ENCODE measurements around the gene LMF1. TPM values are rescaled to one million over a fixed set of nuclear protein-coding genes. Genes with fewer than 3 reads are reported as not detected.

Gene LMF1
- total RNA-seq, 1 donor from 2014 or later = 26.0 TPM

DNA sequence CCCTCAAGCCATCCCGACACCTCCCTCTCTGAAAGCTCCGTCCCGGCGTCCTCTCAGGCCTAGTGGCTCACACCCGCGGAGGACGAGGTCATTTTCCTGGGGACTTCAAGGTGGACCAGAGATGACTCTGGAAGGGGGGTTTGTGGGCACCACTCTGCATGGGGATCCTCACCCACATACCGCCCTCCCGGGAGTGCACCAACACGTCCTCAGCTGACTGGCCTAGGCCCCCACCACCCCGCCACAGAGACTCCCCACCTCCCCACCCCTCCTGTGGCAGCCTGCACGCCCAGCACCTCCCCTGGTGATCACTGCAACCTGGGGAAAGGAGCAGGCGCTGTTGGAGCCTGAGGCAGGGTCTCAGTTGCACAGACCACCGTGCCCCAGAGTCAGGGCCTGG, 8.4 kb upstream of the LMF1 start:
- intact Hi-C loops (cut with DNase I) = no loop called here
- DNase-seq (ENCODE audit: extremely low spot score in 2 of 2) = no peak
- no peaks in the 10 kb centered on the region for H3K36me3 ChIP-seq

DNA sequence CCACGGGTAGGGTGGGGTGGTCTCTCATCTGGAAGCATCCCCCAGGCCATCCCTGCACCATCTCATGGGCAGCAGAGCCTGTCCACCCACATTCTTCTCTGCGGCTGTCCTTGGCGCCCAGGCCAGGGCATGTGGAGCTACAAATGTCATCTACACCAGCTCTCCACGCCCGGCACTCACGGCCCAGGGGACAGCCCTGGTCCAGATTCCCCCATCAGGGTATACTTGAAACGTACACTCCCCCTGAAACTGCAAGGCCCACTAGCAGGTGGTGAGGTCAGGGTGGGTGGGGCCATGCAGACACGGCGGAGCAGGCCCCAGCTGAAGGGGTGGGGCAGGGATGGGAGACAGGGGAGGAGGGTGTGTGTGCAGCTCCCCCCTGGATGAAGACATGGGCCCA, 7.6 kb upstream of the LMF1 start:
- TF ChIP-seq, protein P1, sequence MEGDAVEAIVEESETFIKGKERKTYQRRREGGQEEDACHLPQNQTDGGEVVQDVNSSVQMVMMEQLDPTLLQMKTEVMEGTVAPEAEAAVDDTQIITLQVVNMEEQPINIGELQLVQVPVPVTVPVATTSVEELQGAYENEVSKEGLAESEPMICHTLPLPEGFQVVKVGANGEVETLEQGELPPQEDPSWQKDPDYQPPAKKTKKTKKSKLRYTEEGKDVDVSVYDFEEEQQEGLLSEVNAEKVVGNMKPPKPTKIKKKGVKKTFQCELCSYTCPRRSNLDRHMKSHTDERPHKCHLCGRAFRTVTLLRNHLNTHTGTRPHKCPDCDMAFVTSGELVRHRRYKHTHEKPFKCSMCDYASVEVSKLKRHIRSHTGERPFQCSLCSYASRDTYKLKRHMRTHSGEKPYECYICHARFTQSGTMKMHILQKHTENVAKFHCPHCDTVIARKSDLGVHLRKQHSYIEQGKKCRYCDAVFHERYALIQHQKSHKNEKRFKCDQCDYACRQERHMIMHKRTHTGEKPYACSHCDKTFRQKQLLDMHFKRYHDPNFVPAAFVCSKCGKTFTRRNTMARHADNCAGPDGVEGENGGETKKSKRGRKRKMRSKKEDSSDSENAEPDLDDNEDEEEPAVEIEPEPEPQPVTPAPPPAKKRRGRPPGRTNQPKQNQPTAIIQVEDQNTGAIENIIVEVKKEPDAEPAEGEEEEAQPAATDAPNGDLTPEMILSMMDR (IDR thresholded peaks at IDR 0.05) = no peak
- TF ChIP-seq POLR2AphosphoS5 (IDR thresholded peaks at IDR 0.05; ENCODE audit: insufficient read depth in 1 of 2, low read depth in 1 of 2) (no peak), POLR2A (IDR thresholded peaks at IDR 0.05) (no peak)
- H3K27me3 ChIP-seq = no peaks in the 10 kb centered on the region
- intact Hi-C loops (cut with DNase I) = no loop called here

More for the DNA sequence above, 8.4 kb upstream of the LMF1 start:
- Histone ChIP-seq H3K27me3 (no peaks in the 10 kb centered on the region), H3K4me1 (peaks cover 21% of the 10 kb centered on the region), H3K4me3 (no peak overlapping the region), H3K27ac (no peak overlapping the region), H3K9me3 (no peaks in the 10 kb centered on the region)
- TF ChIP-seq, protein P1 (IDR thresholded peaks at IDR 0.05) = no peak
- TF ChIP-seq POLR2AphosphoS5 (IDR thresholded peaks at IDR 0.05; ENCODE audit: insufficient read depth in 1 of 2, low read depth in 1 of 2) = no peak
- TF ChIP-seq POLR2A (IDR thresholded peaks at IDR 0.05) = no peak

DNA sequence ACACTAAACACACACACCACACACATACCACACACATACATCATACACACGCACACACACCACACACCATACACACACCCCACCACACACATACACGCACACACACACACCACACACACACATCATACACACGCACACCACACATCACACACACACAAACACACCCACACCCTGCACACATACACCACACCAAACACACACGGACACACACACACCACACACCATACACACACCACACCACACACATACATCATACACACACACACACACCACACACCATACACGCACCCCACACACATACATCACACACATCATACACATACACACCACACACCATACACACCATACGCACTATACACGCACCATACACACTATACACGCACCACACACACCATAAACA, 7.1 kb upstream of the LMF1 start:
- DNase-seq (ENCODE audit: extremely low spot score in 2 of 2) = no peak
- Histone ChIP-seq H3K9me3 (no peaks in the 10 kb centered on the region), H3K27me3 (no peaks in the 10 kb centered on the region), H3K36me3 (no peaks in the 10 kb centered on the region), H3K4me1 (peaks cover 21% of the 10 kb centered on the region), H3K4me3 (no peak overlapping the region), H3K27ac (no peak overlapping the region)
- intact Hi-C loops (cut with DNase I) = no loop called here
- TF ChIP-seq POLR2AphosphoS5 (IDR thresholded peaks at IDR 0.05; ENCODE audit: insufficient read depth in 1 of 2, low read depth in 1 of 2) (no peak), POLR2A (IDR thresholded peaks at IDR 0.05) (no peak)
- TF ChIP-seq, protein P1 (IDR thresholded peaks at IDR 0.05) = no peak

More for the DNA sequence above, 7.6 kb upstream of the LMF1 start:
- Histone ChIP-seq H3K4me1 (peaks cover 21% of the 10 kb centered on the region), H3K9me3 (no peaks in the 10 kb centered on the region), H3K27ac (no peak overlapping the region), H3K36me3 (no peaks in the 10 kb centered on the region), H3K4me3 (no peak overlapping the region)
- DNase-seq (ENCODE audit: extremely low spot score in 2 of 2) = no peak

DNA sequence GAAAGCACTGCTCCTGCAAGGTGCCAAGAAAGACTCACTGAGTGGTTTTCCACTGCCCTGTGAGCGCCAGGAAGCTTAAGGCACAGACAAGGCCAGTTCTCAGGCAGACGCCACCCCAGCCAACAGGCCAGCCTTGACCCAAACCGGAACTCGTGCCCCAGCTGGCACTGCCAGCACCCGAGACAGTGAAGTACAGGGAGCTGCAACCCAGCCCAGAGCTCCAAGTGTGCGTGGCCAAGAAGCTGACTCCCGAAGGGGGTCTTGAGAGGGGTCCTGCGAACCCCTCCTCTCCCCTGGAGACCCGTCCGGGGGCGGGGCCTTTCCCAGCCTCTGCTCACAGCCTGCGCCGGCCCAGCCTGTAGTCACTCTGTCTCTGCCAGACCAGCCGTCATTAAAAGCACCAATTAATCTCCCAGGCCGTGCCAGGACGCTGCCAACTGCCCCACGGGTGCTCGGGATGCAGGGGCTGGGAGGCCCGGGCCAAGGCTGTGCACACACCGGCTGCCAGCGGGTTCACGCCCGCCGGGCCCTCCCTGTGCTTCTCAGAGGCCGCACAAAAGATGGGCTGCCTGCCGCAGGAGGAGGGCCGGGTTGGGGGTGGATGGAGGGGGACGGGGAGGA, 6.4 kb upstream of the LMF1 start:
- no peak for TF ChIP-seq POLR2AphosphoS5 (IDR thresholded peaks at IDR 0.05; ENCODE audit: insufficient read depth in 1 of 2, low read depth in 1 of 2)
- Histone ChIP-seq H3K36me3 (no peaks in the 10 kb centered on the region), H3K27ac (no peak overlapping the region), H3K9me3 (no peaks in the 10 kb centered on the region), H3K27me3 (no peaks in the 10 kb centered on the region), H3K4me3 (no peak overlapping the region), H3K4me1 (peaks cover 18% of the 10 kb centered on the region)
- intact Hi-C loops (cut with DNase I) = no loop called here
- no peak for DNase-seq (ENCODE audit: extremely low spot score in 2 of 2)

DNA sequence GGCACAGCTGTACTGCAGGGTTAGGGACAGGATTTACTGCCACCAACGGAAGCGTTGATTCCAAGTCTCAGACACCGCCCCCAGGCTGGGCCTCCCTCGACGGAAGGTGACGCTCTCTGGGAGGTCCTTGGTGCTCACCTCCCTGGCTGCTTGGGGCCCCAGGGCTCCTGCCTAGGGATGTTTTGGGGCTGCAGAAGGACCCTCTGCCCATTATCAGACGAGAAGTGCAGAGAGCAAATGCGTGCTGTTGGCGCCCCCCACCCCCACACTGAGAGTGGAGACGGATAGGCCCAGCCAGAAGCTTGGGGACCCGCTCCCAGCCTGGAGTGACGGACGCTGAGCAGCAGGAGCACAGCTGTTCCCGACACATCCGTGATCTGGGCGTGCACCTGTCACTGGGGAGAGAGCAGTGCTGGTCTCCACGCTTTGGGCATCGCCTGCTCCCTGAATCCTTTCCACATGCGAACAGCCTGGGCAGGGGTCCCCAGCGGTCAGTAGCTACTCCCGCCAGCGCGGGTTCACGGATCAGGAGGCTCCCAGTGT, 5.7 kb upstream of the LMF1 start:
- TF ChIP-seq POLR2A (IDR thresholded peaks at IDR 0.05) (no peak), POLR2AphosphoS5 (IDR thresholded peaks at IDR 0.05; ENCODE audit: insufficient read depth in 1 of 2, low read depth in 1 of 2) (no peak)
- TF ChIP-seq, protein P1 (IDR thresholded peaks at IDR 0.05) = no peak
- intact Hi-C loops (cut with DNase I) = no loop called here
- Histone ChIP-seq H3K4me1 (peaks cover 16% of the 10 kb centered on the region), H3K27me3 (no peaks in the 10 kb centered on the region), H3K4me3 (no peak overlapping the region), H3K27ac (no peak overlapping the region), H3K36me3 (no peaks in the 10 kb centered on the region), H3K9me3 (no peaks in the 10 kb centered on the region)
- DNase-seq (ENCODE audit: extremely low spot score in 2 of 2) = no peak

Measured in vagina (tissue), 2 donors.